ENCODE measurements around the gene ASTN2.

DNA sequence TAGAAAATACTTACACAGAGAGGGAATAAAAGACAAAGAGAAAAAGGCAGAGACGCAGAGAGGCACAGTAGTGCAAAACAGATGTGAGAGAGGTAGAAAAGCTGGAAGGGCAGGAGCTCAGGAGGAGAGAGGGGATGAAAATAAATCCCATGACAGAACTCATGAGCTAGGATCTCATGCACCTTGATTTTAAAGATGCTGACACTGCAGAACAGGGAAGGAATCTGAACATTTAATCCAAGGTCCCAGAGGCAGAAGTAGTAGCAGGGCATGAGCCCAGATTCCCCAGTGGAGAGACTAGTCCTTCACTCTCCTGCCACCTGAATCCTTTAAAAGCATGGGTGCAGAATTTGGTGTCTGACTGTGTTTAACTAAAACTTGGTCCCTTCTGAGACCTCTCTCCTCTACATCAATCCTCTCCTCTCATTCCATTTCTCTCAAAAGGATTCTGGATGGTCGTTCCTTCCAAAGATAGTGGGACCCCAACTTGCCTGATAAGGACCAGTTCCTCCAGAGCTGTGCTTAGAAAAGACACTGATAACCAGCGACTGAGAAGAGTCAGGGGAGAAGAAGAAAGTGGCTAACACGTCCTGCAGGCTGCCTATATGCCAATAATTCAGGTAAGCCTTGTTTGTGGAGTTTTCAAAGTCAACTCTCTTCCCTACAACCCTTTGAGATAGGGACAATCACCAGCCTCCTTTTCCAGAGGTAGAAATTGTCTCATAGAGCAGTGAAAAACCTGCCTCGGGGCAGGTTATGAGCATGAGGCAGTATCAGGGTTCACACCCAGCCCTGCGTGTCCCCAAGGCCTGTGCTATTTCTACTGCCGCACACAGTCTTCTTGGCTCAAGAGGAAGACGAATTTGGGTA lies 931.0 kb downstream of the ASTN2 start:
- TF ChIP-seq, protein P1, sequence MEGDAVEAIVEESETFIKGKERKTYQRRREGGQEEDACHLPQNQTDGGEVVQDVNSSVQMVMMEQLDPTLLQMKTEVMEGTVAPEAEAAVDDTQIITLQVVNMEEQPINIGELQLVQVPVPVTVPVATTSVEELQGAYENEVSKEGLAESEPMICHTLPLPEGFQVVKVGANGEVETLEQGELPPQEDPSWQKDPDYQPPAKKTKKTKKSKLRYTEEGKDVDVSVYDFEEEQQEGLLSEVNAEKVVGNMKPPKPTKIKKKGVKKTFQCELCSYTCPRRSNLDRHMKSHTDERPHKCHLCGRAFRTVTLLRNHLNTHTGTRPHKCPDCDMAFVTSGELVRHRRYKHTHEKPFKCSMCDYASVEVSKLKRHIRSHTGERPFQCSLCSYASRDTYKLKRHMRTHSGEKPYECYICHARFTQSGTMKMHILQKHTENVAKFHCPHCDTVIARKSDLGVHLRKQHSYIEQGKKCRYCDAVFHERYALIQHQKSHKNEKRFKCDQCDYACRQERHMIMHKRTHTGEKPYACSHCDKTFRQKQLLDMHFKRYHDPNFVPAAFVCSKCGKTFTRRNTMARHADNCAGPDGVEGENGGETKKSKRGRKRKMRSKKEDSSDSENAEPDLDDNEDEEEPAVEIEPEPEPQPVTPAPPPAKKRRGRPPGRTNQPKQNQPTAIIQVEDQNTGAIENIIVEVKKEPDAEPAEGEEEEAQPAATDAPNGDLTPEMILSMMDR (IDR thresholded peaks at IDR 0.05 in 2 of 3, conservative IDR thresholded peaks at IDR 0.05 in 1 of 3; ENCODE audit: control insufficient read depth in 2 of 3, extremely low read depth in 1 of 3, insufficient read depth in 1 of 3, low read depth in 3 of 3, low read length in 3 of 3): no peak
- TF ChIP-seq EP300 (IDR thresholded peaks at IDR 0.05; ENCODE audit: borderline replicate concordance in 1 of 2, control insufficient read depth in 1 of 2, low read depth in 2 of 2, low read length in 2 of 2) (no peak), CHD4 (IDR thresholded peaks at IDR 0.05) (no peak), SMAD1 (IDR thresholded peaks at IDR 0.05; ENCODE audit: low read depth, partially characterized antibody) (no peak)
- TF ChIP-seq, protein P2, sequence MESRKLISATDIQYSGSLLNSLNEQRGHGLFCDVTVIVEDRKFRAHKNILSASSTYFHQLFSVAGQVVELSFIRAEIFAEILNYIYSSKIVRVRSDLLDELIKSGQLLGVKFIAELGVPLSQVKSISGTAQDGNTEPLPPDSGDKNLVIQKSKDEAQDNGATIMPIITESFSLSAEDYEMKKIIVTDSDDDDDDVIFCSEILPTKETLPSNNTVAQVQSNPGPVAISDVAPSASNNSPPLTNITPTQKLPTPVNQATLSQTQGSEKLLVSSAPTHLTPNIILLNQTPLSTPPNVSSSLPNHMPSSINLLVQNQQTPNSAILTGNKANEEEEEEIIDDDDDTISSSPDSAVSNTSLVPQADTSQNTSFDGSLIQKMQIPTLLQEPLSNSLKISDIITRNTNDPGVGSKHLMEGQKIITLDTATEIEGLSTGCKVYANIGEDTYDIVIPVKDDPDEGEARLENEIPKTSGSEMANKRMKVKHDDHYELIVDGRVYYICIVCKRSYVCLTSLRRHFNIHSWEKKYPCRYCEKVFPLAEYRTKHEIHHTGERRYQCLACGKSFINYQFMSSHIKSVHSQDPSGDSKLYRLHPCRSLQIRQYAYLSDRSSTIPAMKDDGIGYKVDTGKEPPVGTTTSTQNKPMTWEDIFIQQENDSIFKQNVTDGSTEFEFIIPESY (IDR thresholded peaks at IDR 0.05): no peak
